Activated CD4-positive, alpha-beta T cell treated with anti-CD3 and anti-CD28 coated beads for 48 hours (primary cell): ENCODE data around the gene MEAK7.

Experiments used
- DNase-seq: peaks from one replicate; pipeline ENCODE4 v3.0.0-alpha.2; 2020

Gene MEAK7

DNA sequence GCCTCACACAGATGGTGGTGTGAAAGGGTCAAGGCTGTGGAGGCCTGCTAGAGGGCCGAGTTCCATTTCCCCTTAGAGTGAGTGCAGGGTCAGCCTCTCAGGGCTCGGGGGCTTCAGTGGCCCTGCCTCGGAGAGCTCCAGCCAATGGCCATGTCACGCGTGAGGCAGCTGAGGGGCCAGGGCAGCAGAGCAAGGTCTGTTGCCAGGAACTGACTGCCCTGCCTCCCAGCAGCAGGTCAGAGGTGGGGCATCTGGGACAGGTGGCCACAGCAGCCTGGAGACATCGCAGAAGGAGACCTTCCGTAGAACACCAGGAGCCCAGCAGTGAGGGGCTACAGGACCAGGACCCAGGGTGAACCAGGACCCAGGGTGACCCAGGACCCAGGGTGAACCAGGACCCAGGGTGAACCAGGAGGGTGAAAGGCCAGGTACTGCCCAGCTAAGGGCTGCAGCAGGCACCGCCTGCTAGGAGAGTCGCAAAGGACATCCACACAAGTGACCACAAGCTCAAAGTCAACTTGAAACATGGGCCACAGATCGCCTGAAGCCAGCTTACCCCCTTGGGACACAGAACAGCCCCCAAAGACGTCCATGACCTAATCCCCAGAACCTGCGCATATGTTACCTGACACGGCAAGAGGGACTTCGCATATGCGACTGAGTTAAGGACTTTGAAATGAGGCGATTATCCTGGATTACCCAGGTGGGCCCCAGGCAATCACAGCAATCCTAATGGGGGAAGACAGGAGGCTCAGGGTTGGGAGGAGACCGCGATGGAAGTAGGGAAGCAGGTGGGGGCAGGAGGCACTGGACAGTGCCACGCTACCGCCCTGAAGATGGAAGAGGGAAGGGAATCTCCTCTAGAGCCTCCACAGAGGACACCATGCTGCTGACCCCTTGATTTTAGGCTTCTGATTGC lies 4.8 kb upstream of the MEAK7 start:
- no peak for DNase-seq

DNA sequence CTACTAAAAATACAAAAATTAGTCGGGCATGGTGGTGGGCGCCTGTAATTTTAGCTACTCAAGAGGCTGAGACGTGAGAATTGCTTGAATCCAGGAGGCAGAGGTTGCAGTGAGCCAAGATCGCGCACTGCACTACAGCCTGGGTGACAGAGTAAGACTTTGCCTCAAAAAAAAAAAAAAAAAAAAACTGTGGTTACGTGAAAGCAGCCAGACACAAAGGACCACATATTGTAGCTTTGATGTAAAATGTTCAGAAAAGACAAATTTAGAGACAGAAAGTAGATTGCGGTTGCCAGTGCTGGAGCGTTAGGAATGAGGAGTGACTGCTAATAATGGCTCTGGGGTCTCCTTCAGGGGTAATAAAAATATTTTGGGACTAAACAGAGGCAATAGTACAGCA lies 4.0 kb upstream of the MEAK7 start:
- no peak for DNase-seq

DNA sequence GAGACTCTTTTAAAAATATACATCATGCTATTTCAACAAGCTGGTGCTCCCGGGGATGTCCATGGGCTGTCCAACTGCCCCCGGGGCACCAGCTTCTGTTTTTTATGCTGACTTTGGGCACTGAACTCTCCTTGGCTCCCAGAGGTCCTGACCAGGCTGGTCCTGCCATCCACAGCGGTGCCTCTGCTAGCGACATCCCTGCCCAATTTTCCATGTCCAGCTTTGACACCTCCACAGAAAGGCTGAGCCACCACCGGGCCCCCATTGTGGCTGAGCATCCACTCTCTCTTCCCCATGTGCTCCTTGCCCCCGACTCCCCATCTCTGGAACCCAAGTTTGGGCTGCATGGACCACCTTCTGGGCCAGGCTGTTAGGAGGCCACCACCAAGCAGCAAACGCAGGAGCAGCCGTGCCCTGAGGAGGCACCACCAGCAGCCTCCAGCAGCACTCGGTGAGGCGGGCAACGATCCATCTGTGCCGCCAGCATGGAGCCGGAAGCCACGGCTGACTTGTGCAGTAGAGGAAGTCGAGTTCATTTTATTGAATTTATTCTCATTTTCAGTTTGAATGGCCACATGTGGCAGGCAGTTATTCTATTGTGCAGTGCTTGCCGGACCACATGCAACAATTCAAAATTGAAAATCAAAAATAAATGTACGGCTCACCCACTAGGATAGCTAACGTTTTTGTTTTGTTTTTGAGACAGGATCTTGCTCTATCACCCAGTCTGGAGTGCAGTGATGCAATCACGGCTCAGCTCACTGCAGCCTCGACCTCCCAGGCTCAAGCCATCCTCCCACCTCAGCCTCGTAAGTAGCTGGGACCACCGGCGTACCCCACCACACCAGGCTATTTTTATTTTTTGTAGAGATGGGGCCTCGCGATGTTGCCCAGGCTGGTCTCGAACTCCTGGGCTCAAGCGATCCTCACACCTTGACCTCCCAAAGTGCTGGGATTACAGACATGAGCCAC lies 2.8 kb upstream of the MEAK7 start:
- peak; percentile 56 for DNase-seq

DNA sequence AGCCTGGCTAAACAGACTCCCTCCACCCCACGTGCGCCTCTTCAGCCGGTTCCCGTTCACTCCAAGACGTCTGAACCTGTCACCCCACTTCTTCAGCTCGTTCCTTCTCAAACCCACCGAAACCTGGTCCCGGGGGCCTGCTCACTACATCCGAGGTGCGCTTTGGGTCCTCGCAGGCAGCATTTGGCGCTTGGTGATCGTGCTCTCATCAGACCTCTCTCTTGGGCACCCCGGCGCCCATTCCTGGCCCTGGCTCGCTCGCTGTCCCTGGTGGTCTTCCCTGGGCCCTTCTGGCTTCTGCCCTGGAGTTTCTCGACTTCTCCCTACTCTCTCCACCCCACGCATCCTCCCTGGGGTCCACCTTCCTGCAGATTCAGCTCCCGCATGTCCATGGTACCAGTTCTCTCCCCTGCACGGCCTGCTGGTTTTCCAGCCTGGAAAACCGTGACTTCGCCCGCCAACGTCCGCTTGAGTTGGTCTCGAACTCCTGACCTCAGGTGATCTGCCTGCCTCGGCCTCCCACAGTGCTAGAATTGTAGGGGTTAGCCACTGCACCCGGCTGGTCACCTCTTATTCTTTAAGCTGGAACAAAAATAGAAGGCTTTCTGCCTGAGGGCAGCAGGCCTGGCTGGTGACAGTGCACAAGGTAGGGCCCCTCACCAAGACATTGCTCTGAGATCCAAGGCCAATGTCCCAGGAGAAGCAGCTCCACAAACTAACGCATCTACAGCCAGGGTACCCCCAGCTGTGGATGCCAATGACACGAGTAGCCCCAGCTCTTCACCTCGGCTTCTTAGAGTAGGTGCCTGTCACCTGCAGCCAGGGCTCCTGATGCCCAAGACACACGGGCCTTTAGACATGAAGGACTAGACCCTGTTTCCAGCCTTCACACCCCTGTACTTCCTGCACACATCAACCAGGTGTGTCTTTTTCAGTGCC lies 1.1 kb upstream of the MEAK7 start:
- DNase-seq: no peak

DNA sequence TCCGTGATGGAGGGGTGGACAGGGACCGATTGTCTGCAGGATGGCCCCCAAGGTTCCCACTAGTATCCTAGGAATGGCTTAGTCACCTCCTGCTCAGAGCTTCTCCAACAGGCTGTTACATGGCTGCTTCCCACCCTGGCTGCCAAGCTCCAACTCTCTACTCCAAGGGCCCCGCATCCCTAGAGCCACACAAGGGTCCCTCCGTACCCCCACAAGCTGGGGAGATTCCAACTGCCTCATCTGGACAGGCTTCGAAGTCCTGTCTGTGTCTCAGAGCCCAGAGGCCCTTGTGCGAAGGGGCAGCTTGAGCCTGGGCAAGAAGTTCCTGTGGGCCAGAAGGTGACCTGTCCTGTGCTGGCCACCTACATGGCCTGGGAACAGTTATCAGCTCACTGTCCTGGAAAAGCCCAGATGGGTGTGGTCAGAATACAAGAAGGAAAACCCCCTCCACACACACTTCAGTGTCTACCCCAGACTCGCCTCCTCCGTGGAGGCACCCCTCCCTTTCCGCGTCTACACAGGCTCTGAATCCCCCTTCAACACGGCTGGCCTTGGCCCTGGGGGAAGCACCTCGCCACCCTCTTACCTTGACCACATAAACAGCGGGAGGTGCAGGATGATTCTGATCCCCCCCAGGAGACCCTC lies 586 bp downstream of the MEAK7 start:
- no peak for DNase-seq

DNA sequence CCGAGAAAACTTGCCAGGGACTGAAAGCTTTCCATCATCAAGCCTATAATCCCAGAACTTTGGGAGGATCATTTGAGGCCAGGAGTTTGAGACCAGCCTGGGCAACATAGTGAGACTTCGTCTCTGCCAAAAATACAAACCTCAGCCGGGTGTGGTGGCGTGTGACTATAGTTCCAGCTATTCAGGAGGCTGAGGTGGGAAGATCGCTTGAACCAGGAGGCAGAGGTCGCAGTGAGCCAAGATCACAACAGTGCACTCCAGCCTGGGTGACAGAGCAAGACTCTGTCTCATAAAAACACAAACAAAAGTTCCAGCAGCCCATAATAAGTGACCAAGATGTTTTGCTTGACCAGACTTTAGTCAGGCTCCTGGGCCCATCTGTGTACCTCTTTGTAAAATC lies 1.9 kb downstream of the MEAK7 start:
- no peak for DNase-seq

DNA sequence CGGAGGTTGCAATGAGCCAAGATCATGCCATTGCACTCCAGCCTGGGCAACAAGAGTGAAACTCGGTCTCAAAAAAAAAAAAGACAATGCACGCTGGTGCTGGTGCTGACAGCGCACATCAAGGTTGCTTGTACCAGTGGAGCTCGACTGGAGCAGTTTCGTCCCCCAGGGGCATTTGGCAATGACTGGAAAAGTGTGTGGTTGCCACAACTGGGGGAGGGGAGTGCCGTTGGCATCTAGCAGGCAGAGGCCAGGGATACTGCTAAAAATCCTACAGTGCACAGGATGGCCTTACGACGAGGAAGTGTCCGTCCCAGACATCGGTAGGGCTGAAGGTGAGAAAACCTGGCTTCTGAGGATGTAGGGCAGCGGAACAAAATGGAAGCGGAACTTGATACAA lies 2.4 kb downstream of the MEAK7 start:
- no peak for DNase-seq

DNA sequence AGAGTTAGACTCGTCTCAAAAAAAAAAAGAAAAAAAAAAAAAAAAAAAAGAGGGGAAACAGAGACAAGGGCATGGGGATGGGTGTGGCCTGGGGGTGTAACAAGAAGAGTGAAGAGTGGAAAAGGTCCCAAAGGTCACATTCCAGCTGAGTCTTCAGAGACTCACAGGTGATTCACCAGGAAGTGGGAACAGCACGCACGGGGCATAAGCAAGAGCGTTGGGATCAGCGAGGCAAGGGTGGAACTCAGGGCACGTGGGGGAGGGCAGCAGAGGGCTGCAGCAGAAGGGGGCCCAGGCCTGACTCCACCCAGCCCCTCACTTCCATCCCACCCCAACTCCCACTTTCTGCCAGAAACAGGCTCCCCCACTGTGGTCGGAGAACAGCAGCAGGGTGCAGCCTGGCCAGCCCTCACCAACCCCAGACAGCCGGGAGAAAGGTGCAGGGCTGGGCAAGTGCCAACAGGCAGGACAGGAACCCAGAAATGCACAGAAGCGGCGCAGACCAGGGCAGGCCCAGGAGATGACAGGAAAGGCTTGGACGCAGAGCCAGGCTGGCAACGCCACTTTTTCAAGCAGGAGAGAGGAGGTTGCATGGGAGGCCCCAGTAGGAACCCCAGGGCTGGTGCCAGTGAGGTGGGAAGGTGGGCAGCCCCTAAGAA lies 3.3 kb downstream of the MEAK7 start:
- no peak for DNase-seq

DNA sequence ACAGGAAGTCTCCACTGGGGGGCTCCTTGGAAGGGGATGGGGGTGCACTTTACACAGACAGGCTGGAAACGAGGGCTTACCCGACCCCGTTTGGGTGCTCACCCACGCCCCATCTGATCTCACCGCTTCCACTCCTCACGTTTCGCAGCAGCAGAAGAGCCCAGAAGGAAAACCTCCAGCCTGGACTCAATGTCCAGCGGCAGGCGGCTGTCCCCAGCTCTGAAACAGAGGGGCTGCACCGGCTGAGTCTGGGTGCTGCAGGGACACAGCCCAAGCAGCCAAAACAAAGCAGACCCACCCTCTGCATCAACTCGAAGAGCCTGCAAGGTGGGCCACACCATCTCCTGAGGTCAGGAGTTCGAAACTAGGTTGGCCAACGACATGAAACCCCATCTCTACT lies 3.9 kb downstream of the MEAK7 start:
- no peak for DNase-seq

DNA sequence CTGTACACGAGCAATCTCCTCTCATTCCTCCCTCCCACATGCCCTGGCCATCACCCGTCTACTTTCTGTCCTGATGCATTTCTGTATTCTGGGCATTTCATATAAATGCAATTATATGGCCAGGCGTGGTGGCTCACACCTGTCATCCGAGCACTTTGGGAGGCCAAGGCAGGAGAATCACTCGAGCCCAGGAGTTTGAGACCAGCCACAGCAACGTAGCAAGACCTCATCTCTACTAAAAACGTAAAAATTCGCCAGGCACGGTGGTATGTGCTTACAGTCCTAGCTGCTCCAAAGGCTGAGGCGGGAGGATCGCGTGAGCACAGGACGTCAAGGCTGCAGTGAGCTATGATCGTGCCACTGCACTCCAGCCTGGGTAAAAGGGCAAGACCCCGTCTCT lies 4.8 kb downstream of the MEAK7 start:
- DNase-seq: no peak

DNA sequence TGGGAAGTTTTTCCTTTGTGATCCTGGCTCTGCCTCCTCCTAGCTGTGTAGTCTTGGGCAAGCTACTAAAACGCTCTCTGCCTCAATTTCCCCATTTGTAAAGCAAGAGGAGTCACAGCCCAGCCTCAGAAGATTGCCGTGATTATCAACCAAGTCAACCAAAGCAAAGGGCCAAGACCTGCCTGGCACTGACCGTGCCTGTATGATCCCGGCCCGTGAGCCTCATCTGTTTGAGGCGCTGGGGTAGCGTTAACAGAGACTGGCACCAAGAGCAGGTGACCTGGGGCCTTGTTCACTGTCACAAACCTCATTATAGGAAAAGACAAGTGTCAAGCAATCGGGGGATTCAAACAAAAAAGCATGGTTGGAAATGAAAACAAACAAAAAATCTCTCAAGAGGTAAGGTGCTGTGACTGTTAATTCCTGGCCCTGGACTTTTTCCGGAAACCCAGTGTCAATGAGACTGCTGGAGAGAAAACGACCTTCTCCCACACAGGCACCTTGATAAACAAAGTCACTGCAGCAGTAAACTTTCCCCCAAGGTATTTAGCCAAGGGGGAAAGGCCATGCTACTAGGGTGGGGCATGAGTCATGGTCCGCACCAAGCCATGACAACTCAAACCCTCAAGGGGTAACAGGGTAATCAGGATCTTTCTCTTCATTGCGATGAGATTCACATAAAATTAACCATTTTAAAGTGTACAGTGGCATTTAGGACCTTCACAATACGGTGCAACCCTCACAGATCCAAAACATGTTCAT lies 5.4 kb downstream of the MEAK7 start:
- DNase-seq: no peak

DNA sequence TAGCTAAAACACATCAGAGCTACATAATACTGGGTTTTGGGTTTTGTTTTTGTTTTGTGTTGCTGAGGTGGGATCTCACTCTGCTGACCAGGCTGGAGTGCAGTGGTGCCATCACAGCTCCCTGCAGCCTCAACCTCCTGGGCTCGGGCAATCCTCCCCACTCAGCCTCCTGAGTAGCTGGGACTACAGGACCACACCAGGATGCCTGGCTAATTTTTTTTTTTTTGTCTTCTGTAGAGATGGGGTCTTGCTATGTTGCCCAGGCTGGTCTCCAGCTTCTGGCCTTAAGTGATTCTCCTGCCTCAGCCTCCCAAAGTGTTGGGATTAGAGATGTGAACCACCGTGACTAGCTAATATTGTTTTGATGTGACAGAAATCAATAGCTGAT lies 6.2 kb downstream of the MEAK7 start:
- no peak for DNase-seq

DNA sequence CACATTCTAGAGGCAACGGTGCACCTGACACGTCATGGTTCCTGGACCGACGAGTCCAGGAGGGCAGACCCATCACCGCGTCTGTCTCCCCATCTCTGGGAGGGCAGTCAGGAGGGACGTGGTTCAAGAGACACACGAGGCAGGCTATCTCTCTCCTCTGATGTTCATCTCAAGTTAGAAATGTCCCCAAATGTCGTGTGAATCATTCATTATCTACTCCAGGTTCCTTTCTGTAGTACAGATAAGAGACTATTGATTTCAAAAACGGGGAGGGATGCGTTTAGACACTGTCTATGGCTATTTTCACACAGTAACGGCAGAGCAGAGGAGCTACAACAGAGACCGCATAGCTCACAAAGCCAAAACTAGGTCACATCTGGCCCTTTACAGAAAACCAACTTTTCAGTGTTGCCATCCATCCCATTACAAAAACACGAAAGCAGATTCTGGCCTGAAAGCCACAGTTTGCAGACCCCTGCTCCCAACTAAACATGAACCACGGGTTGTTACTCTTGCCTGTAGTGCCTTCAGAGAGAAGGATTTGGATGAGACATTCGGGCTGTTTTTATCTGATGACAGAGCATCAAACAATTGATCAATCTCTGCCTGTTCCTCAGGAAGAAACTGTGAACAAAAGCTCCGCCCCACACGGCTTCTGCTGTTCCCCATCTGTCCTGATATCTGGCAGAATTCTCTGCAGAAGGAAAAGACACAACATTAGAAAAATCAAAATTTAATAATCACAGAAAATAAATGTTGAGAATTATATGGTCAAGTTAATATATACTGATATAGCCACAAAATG lies 6.8 kb downstream of the MEAK7 start:
- no peak for DNase-seq

DNA sequence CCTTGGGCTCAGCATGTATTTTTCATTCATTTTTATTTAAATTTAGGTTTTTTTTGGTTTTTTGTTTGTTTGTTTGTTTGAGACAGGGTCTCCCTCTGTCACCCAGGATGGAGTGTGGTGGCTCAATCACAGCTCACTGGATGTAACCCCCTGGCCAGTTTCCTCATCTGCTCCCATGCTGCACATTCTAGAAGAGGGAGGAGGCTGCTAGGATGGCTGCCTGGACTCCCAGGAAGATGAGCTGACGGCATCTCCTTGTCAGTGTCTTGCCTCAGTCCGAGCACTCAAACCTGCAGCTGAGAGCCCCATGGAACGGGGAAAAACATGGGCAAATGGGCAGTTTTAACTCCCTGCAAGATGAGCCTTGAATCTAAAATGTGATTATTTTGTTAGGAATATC lies 7.5 kb downstream of the MEAK7 start:
- no peak for DNase-seq

DNA sequence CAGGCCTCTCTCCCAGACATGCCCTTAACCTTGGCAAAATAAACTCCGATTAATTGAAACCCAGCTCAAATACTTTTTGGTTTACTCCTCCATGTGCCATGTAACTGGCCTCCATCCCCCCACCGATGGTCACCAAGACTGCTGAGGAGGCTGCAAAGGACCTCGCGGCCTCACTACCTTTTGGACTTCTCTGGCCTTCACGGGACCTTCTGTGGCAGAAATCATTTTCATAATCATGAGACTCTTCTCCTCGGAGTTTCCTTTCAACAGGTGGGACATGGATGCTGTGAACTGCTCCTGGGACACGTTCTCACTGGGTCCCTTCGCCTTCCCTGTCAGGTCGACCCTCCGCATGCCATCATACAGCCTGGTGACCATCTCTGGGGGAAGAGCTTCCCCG lies 9.0 kb downstream of the MEAK7 start:
- no peak for DNase-seq

DNA sequence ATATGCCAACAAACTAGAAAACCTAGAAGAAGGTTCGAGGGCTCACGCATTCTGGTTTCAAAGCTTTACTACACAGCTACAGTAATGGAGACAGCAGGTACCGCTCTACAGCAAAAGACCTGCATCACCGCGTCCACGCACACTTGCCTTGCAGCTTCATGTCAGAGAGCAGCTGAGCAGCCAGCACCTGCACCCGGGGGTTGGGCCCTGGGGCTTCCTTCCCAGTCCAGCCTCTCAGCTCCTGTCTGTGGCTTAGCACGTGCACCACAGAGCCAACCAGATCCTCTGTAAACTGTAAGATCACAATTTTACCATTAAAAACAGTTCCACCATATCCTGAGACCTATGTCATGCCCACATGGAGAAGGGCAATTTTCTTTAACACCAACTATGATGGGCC lies 15.3 kb downstream of the MEAK7 start:
- no peak for DNase-seq

DNA sequence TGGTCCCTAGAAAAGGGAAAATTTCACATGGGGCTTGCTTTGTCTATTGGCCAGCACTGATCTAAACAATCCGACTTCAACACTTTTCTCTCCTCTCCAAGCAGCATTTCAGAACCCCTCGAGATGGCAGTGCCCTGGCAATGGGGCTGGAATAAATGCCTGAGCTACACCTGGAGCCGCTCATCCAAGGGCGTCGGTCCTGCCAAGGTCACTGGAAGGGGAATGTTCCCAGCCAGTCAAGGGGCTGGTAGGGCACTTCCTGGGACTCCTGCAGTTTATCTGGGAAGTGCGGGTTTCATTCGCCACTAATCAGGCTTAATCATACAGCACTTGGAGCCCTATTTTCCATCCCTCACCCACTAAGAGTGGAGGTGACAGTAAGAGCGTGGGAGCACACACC lies 17.1 kb downstream of the MEAK7 start:
- DNase-seq: no peak

DNA sequence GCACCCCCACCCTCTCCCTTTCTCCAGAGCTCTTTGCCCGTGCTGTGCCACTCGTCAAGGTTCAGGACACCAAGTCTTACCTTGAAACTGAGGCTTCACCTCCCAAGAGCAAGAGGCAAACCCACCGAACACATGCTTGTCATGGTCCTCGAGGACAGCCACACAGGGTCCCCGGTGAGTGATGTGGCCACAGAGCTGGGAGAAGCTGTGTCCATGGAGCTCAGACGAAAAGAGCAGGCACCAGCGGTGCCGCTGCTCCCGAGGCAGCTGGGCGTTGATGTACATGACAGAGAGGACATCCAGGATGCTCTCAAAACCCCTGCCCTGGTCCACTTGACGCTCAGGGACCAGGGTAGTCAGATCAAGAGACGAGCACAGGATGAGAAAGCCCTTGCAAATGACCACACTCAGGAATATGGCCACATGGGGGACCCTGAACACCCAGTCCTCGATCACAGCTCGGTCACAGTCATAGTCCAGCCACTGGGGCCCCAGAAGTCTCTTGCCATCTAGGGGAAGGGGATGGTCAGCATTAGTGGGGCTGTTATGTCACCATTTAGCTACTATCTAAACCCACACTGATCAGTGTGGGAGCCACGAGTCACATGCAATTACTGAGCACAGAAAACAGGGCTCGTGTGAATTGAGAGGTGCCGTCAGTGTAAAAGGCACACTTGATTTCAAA lies 17.8 kb downstream of the MEAK7 start:
- no peak for DNase-seq

DNA sequence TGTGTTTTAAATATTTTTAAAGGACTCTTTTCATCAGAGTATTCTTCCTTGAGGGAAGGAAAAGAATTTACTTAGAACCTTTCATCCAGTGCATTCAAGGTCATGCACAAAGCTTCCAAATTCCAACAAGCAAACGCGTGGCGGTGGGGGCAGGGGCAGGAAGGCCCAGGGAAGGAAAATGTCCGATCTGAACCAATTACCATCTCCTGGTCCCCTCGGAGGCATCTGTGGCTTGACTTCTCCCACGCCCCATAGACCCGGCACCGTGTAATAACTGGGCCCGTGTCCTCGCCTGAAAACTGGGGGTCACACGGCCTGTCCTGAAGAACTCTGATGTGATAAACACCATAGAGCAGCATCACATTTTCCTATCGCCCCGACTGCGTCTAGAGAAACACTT lies 18.3 kb downstream of the MEAK7 start:
- no peak for DNase-seq
